ENCODE data around the gene CDR2L.

Gene CDR2L

DNA sequence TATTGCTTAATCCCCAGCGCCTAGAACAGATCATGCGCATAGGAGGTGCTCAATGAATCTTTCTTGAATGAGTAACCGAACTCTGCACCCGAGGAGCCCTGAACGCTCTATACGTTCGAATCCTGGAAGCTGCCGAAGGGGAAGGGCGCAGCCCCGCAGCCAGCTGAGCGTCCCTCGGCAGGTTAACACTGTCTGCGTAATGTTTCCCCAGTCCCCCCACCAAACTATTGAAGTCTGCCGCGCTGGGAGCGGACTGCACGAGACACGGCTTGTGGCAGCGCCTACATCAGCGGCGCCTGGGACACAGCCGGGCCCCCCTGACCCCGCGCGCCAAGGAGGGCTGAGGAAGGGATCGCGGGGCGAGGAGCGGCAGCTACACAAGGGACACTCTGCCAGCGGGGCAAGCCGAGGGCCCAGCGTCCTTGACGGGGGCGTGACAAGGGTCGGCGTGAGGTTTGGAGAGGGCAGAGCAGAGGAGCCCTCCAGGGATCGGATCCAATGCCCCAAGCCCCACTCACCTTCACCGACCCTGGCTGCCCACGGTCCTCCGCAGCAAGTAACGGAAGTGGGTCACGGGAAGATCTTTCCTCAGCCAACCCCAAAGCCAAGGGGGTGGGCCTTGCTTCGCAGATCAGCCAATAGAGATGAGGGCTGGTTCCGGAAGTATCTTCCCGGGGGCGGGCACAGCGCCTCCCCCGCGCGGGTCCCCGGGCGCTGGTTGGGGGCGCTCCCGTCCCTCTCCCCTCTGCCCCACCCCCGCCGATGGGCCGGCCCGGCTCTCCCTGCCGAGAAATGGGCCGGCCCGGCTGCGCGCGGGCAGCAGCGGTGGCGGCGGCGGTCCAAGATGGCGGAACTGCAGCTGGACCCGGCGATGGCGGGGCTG, 59.2 kb downstream of the CDR2L start, which contains the start of the genes ATP5PD and KCTD2:
Gene ATP5PD, minus strand, starts transcription at position 563 of the 883 bp plus-strand sequence. CDS start 4,319 bp downstream, outside the sequence.
Gene KCTD2, plus strand, starts transcription at position 819 of the 883 bp plus-strand sequence. Its CDS starts 26 bp downstream, at position 845.
- TF ChIP-seq PAX5 (IDR thresholded peaks at IDR 0.05; ENCODE audit: insufficient read depth, low read length, severe bottlenecking), result no peak
- peak; percentile 92 for TF ChIP-seq POLR2A (IDR thresholded peaks at IDR 0.05; ENCODE audit: low read depth, low read length)
- TF ChIP-seq POLR2AphosphoS5 (IDR thresholded peaks at IDR 0.05; ENCODE audit: low read depth, low read length), result peak; percentile 96
- 0 out of 2 replicates have a peak, but pooled peaks have one; percentile 22 for TF ChIP-seq SPI1 (IDR thresholded peaks at IDR 0.05; ENCODE audit: low read depth, low read length)
- TF ChIP-seq TAF1 (IDR thresholded peaks at IDR 0.05; ENCODE audit: low read depth, low read length), result peak; percentile 52; the same call in 1 of the 2 replicates
- peak; percentile 31; the same call in 1 of the 2 replicates for TF ChIP-seq POU2F2 (IDR thresholded peaks at IDR 0.05; ENCODE audit: low read depth, low read length)
- DNase-seq (ENCODE audit: insufficient read length, low spot score), result peak; percentile 97
- peak; percentile 97 for FAIRE-seq

DNA sequence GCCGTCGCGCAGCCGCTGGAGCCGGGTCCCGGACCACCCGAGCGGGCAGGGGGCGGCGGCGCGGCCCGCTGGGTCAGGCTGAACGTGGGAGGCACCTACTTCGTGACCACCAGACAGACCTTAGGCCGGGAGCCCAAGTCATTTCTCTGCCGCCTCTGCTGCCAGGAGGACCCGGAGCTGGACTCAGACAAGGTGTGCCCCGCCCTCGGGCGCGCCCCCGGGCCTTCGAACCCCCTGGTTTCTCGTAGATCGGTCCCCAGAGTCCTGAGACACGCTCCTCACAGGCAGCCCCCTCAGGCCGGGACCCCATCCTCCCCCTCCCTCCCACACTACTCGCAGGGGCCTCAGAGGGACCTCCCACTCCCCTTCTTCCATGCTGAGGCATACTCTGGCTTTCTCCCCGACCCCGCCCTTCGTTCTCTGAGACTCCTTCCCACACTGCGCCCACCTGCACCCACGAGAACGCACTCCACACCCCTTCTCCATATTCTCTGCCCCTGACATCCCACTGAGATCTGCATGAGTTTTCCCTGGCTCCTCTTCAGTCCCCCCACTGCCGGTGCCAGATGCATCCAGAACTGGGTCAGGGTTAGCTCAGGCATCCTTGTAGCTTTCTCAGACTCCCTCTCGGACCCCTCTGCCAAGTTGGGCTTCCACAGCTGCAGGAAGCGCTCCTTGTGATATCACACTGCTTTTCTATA, 60.1 kb downstream of the CDR2L start:
- FAIRE-seq (no peak), DNase-seq (ENCODE audit: insufficient read length, low spot score) (no peak)
- TF ChIP-seq PAX5 (IDR thresholded peaks at IDR 0.05; ENCODE audit: insufficient read depth, low read length, severe bottlenecking) (no peak), TAF1 (IDR thresholded peaks at IDR 0.05; ENCODE audit: low read depth, low read length) (no peak), POLR2AphosphoS5 (IDR thresholded peaks at IDR 0.05; ENCODE audit: low read depth, low read length) (no peak), POLR2A (IDR thresholded peaks at IDR 0.05; ENCODE audit: low read depth, low read length) (no peak), SPI1 (IDR thresholded peaks at IDR 0.05; ENCODE audit: low read depth, low read length) (no peak), POU2F2 (IDR thresholded peaks at IDR 0.05; ENCODE audit: low read depth, low read length) (no peak)

- TF ChIP-seq SPI1 (IDR thresholded peaks at IDR 0.05; ENCODE audit: low read depth, low read length) (no peak), TAF1 (IDR thresholded peaks at IDR 0.05; ENCODE audit: low read depth, low read length) (no peak), PAX5 (IDR thresholded peaks at IDR 0.05; ENCODE audit: insufficient read depth, low read length, severe bottlenecking) (no peak), POLR2AphosphoS5 (IDR thresholded peaks at IDR 0.05; ENCODE audit: low read depth, low read length) (no peak), POU2F2 (IDR thresholded peaks at IDR 0.05; ENCODE audit: low read depth, low read length) (no peak), POLR2A (IDR thresholded peaks at IDR 0.05; ENCODE audit: low read depth, low read length) (no peak)
- FAIRE-seq (no peak), DNase-seq (ENCODE audit: insufficient read length, low spot score) (no peak)
These were observed 60.9 kb downstream of the CDR2L start for GRCh38 chr17:75048249-75048878.

DNA sequence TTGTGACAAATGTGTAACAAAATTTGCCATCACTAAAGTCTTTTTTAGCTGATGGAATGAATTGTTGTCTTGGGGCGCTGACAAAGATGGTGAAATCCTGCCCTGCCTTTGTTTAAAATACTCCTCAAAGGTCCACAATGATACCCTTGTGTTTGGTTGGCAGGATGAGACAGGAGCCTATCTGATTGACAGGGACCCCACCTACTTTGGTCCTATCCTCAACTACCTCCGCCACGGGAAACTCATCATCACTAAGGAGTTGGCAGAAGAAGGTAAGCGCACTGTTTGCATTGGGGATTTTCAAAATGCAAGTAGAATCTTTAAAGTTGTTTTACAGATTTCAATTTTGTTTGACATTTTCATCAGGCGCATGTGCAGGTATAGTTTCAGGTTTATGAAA, 61.6 kb downstream of the CDR2L start:
- TF ChIP-seq POU2F2 (IDR thresholded peaks at IDR 0.05; ENCODE audit: low read depth, low read length) (no peak), POLR2AphosphoS5 (IDR thresholded peaks at IDR 0.05; ENCODE audit: low read depth, low read length) (no peak), PAX5 (IDR thresholded peaks at IDR 0.05; ENCODE audit: insufficient read depth, low read length, severe bottlenecking) (no peak), TAF1 (IDR thresholded peaks at IDR 0.05; ENCODE audit: low read depth, low read length) (no peak), POLR2A (IDR thresholded peaks at IDR 0.05; ENCODE audit: low read depth, low read length) (no peak), SPI1 (IDR thresholded peaks at IDR 0.05; ENCODE audit: low read depth, low read length) (no peak)
- no peak for FAIRE-seq
- no peak for DNase-seq (ENCODE audit: insufficient read length, low spot score)

- DNase-seq (ENCODE audit: insufficient read length, low spot score), result no peak
- no peak for FAIRE-seq
- no peak for TF ChIP-seq POLR2A (IDR thresholded peaks at IDR 0.05; ENCODE audit: low read depth, low read length)
- no peak for TF ChIP-seq SPI1 (IDR thresholded peaks at IDR 0.05; ENCODE audit: low read depth, low read length)
- no peak for TF ChIP-seq POLR2AphosphoS5 (IDR thresholded peaks at IDR 0.05; ENCODE audit: low read depth, low read length)
- TF ChIP-seq PAX5 (IDR thresholded peaks at IDR 0.05; ENCODE audit: insufficient read depth, low read length, severe bottlenecking), result no peak
- no peak for TF ChIP-seq TAF1 (IDR thresholded peaks at IDR 0.05; ENCODE audit: low read depth, low read length)
- no peak for TF ChIP-seq POU2F2 (IDR thresholded peaks at IDR 0.05; ENCODE audit: low read depth, low read length)
These were observed 62.3 kb downstream of the CDR2L start for GRCh38 chr17:75049706-75050105.

DNA sequence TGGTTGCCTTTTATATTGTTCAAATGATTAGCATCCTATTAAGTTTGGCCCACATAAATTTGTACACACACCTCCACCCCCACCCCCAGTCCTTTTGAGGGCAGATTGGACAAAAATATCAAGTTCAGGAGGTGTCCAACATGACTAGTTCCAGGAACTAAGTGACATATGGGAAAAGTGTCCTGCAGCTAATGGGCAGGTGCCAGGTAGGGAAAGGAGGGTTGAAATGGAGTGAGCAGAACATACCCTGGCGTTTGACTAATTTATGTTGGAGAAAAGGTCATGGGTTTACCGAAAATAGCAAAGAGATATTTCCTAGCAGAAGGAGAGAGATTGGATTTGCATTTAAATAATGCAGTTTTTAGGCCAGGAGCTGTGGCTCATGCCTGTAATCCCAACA, 64.5 kb downstream of the CDR2L start:
- TF ChIP-seq PAX5 (IDR thresholded peaks at IDR 0.05; ENCODE audit: insufficient read depth, low read length, severe bottlenecking), result no peak
- no peak for TF ChIP-seq SPI1 (IDR thresholded peaks at IDR 0.05; ENCODE audit: low read depth, low read length)
- TF ChIP-seq POLR2AphosphoS5 (IDR thresholded peaks at IDR 0.05; ENCODE audit: low read depth, low read length), result no peak
- no peak for TF ChIP-seq TAF1 (IDR thresholded peaks at IDR 0.05; ENCODE audit: low read depth, low read length)
- no peak for TF ChIP-seq POU2F2 (IDR thresholded peaks at IDR 0.05; ENCODE audit: low read depth, low read length)
- no peak for TF ChIP-seq POLR2A (IDR thresholded peaks at IDR 0.05; ENCODE audit: low read depth, low read length)
- DNase-seq (ENCODE audit: insufficient read length, low spot score), result no peak
- FAIRE-seq, result no peak
